ENCODE results near the gene RBMS3. TPM values are rescaled to one million over a fixed set of nuclear protein-coding genes. Genes with fewer than 3 reads are reported as not detected.

The RBMS3 gene
- total RNA-seq, 4 donors from 2014 or later: 2.8 to 77.6 (median 13.7) TPM

- DNase-seq: no peak
- Histone ChIP-seq H3K36me3 (no peaks in the 10 kb centered on the region), H3K27ac (no peak overlapping the region), H3K4me3 (no peak overlapping the region), H3K27me3 (no peaks in the 10 kb centered on the region), H3K4me1 (peaks cover 0 to 6% (median 0%) of the 10 kb centered on the region in 4 donors), H3K9me3 (no peaks in the 10 kb centered on the region)
- TF ChIP-seq CTCF (IDR thresholded peaks at IDR 0.05) (no peak), POLR2A (IDR thresholded peaks at IDR 0.05) (no peak)
Measured at GRCh38 chr3:29644261-29644660, 363.4 kb downstream of the RBMS3 start.

- no peaks in the 10 kb centered on the region for H3K4me1 ChIP-seq
- no peaks in the 10 kb centered on the region for H3K27me3 ChIP-seq
- no peak for TF ChIP-seq CTCF (IDR thresholded peaks at IDR 0.05)
- no peak for TF ChIP-seq POLR2A (IDR thresholded peaks at IDR 0.05)
- no peaks in the 10 kb centered on the region for H3K9me3 ChIP-seq
- no peak overlapping the region for H3K4me3 ChIP-seq
- no peaks in the 10 kb centered on the region for H3K36me3 ChIP-seq
- no peak for DNase-seq
- H3K27ac ChIP-seq: no peak overlapping the region
Measured at GRCh38 chr3:29644956-29645636, 364.2 kb downstream of the RBMS3 start.

GRCh38 chr3:29646043-29646442 lies 365.2 kb downstream of the RBMS3 start:
- no peak overlapping the region for H3K27ac ChIP-seq
- no peak overlapping the region for H3K4me3 ChIP-seq
- TF ChIP-seq CTCF (IDR thresholded peaks at IDR 0.05): no peak
- TF ChIP-seq POLR2A (IDR thresholded peaks at IDR 0.05): no peak

GRCh38 chr3:29649815-29650547 lies 369.1 kb downstream of the RBMS3 start:
- H3K27ac ChIP-seq: no peak overlapping the region
- H3K4me3 ChIP-seq: no peak overlapping the region
- no peaks in the 10 kb centered on the region for H3K4me1 ChIP-seq
- H3K9me3 ChIP-seq: no peaks in the 10 kb centered on the region
- no peaks in the 10 kb centered on the region for H3K36me3 ChIP-seq
- H3K27me3 ChIP-seq: no peaks in the 10 kb centered on the region
- TF ChIP-seq POLR2A (IDR thresholded peaks at IDR 0.05) (no peak), CTCF (IDR thresholded peaks at IDR 0.05) (no peak)
- DNase-seq: peak in 1 of 3 donors; percentile 16

More at GRCh38 chr3:29646043-29646442, 365.2 kb downstream of the RBMS3 start:
- H3K27me3 ChIP-seq: no peaks in the 10 kb centered on the region
- no peaks in the 10 kb centered on the region for H3K36me3 ChIP-seq
- H3K9me3 ChIP-seq: no peaks in the 10 kb centered on the region
- no peaks in the 10 kb centered on the region for H3K4me1 ChIP-seq
- DNase-seq: no peak

- Histone ChIP-seq H3K4me1 (no peaks in the 10 kb centered on the region), H3K36me3 (no peaks in the 10 kb centered on the region), H3K4me3 (no peak overlapping the region), H3K9me3 (no peaks in the 10 kb centered on the region), H3K27me3 (no peaks in the 10 kb centered on the region), H3K27ac (no peak overlapping the region)
- no peak for DNase-seq
- TF ChIP-seq POLR2A (IDR thresholded peaks at IDR 0.05): no peak
- no peak for TF ChIP-seq CTCF (IDR thresholded peaks at IDR 0.05)
Measured at GRCh38 chr3:29653680-29654079, 372.8 kb downstream of the RBMS3 start.
